Fibroblast of lung (primary cell): ENCODE data around the gene HERC6. TPM values are rescaled to one million over a fixed set of nuclear protein-coding genes. Genes with fewer than 3 reads are reported as not detected.

Source experiments
- DNase-seq, 2 donors: peaks; one replicate each; pipeline versions ENCODE4 v3.0.0 to v3.0.0-alpha.2; 2010; ENCODE audit warnings: low read depth in 2 of 2
- H2AFZ ChIP-seq: 2 replicates; pipeline ENCODE4 v1.5.1; 2012; ENCODE audit warnings: low read length, control low read depth, inconsistent platforms
- H3K27ac ChIP-seq: 2 replicates; pipeline ENCODE4 v1.5.1; 2011; ENCODE audit warnings: low read length, control low read depth; ENCODE audit not compliant: insufficient read depth
- H3K27me3 ChIP-seq: 2 replicates; pipeline ENCODE4 v1.5.1; 2011; ENCODE audit warnings: mild to moderate bottlenecking, low read length; ENCODE audit not compliant: control insufficient read depth, insufficient read depth
- H3K36me3 ChIP-seq: 2 replicates; pipeline ENCODE4 v1.5.1; 2011; ENCODE audit warnings: low read length; ENCODE audit not compliant: control insufficient read depth, insufficient read depth
- H3K4me1 ChIP-seq: 2 replicates; pipeline ENCODE4 v1.5.1; 2011; ENCODE audit warnings: low read length; ENCODE audit not compliant: control insufficient read depth, insufficient read depth; ENCODE audit errors: extremely low read depth
- H3K4me2 ChIP-seq: 2 replicates; pipeline ENCODE4 v1.5.1; 2011; ENCODE audit warnings: low read length, control low read depth; ENCODE audit not compliant: insufficient read depth; ENCODE audit errors: extremely low read depth
- H3K4me3 ChIP-seq, 4 experiments: fragments of 200-600 bp in 1 of 4; sonication (generic) in 1 of 4; replicated peaks in 1 of 4; 2 replicates each; pipeline ENCODE4 v1.5.1; 2011 to 2016; ENCODE audit warnings: low read length in 4 of 4, low read depth in 3 of 4, mild to moderate bottlenecking in 3 of 4, control low read depth in 2 of 4, inconsistent platforms in 1 of 4, mixed read lengths in 1 of 4; ENCODE audit not compliant: insufficient read depth in 1 of 4; ENCODE audit errors: control extremely low read depth in 1 of 4
- H3K79me2 ChIP-seq: 2 replicates; pipeline ENCODE4 v1.5.1; 2012; ENCODE audit warnings: mild to moderate bottlenecking, low read length, inconsistent platforms; ENCODE audit not compliant: control insufficient read depth, insufficient read depth
- H3K9ac ChIP-seq: 2 replicates; pipeline ENCODE4 v1.5.1; 2011; ENCODE audit warnings: mild to moderate bottlenecking, low read length, control low read depth; ENCODE audit not compliant: insufficient read depth
- H3K9me3 ChIP-seq: 2 replicates; pipeline ENCODE4 v1.5.1; 2012; ENCODE audit warnings: low read depth, low read length; ENCODE audit not compliant: control insufficient read depth, insufficient read depth
- H4K20me1 ChIP-seq: 2 replicates; pipeline ENCODE4 v1.5.1; 2011; ENCODE audit warnings: low read length; ENCODE audit not compliant: control insufficient read depth, insufficient read depth; ENCODE audit errors: extremely low read depth
- CTCF ChIP-seq, 2 donors: IDR thresholded peaks in 1 of 2; conservative IDR thresholded peaks in 1 of 2; 1 replicate in 1 of 2; 2 replicates in 1 of 2; pipeline ENCODE4 v1.5.1; 2011 to 2012; ENCODE audit warnings: low read length in 2 of 2, control low read depth in 1 of 2, inconsistent platforms in 1 of 2, low read depth in 1 of 2, mild to moderate bottlenecking in 1 of 2
- EZH2 ChIP-seq: IDR thresholded peaks from 2 replicates; pipeline ENCODE4 v1.5.1; 2012; ENCODE audit warnings: low read length, control low read depth, mild to moderate bottlenecking; ENCODE audit errors: missing control alignments
- polyA plus RNA-seq, 2 donors: library from polyadenylated mRNA; depleted of rRNA in 1 of 2; stranded (reverse) in 1 of 2; unstranded in 1 of 2; fragments of >200 nt; gene quantifications; 2 replicates each; pipeline ENCODE4 v1.2.1, GENCODE V29; 2011 to 2012; ENCODE audit warnings: missing spikeins in 1 of 2
- total RNA-seq: library from RNA; depleted of rRNA; stranded (reverse); fragments of >200 nt; gene quantifications from 2 replicates; pipeline ENCODE4 v1.2.1, GENCODE V29; 2014

The HERC6 gene
- total and polyA plus RNA-seq, 2 donors (not counting 1 experiment from before 2014, with no cell fraction given): 6.3 to 12.9 TPM

DNA sequence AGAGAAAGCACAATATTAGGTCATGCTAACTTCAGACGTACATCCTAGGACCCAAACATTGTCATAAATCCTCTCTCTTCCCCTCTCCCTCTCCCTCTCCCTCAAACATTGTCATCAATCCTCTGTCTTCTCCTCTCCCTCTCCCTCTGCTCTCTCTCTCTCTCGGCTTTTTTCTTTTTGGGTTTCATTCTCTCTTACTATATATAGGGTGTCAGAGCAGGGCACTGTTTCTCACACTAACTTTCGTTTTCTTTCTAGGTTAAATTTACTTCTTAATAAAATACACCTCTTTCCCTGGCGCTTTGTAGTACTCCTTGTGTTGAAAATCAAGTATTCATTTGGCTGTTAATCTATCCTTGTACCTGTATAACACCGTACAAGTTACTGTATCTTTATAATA, 41.2 kb downstream of the HERC6 start:
- H3K4me2 ChIP-seq: no peak overlapping the region
- TF ChIP-seq EZH2: no peak
- no peak for TF ChIP-seq CTCF (conservative IDR thresholded peaks at IDR 0.05 in 1 of 2, IDR thresholded peaks at IDR 0.05 in 1 of 2; ENCODE audit: low read depth in 1 of 2, low read length in 2 of 2)
- no peaks in the 10 kb centered on the region for H3K79me2 ChIP-seq
- H2AFZ ChIP-seq: no peak overlapping the region
- H3K9me3 ChIP-seq: no peaks in the 10 kb centered on the region
- no peaks in the 10 kb centered on the region for H3K36me3 ChIP-seq
- no peaks in the 10 kb centered on the region for H4K20me1 ChIP-seq
- no peaks in the 10 kb centered on the region for H3K4me1 ChIP-seq
- DNase-seq: no peak
- H3K9ac ChIP-seq: no peak overlapping the region
- no peaks in the 10 kb centered on the region for H3K27me3 ChIP-seq
- no peak overlapping the region for H3K4me3 ChIP-seq
- H3K27ac ChIP-seq: no peak overlapping the region

DNA sequence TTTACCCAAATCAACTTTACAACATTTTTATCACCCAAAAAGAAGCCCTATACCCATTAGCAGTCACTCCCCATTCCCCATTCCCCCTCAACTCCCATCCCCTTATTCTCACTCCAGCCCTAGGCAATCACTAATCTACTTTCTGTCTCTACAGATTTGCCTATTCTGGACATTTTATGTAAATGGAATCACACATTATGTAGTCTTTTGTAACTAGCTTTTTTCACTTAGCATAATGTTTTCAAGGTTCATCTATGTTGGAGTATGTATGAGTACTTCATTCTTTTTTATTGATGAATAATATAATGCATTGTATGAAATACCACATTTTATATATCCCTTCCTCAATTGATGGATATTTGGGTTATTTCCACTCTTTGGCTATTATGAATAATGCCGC, 42.2 kb downstream of the HERC6 start:
- no peak overlapping the region for H2AFZ ChIP-seq
- H4K20me1 ChIP-seq: no peaks in the 10 kb centered on the region
- no peaks in the 10 kb centered on the region for H3K27me3 ChIP-seq
- no peaks in the 10 kb centered on the region for H3K79me2 ChIP-seq
- no peaks in the 10 kb centered on the region for H3K4me1 ChIP-seq
- no peak overlapping the region for H3K27ac ChIP-seq
- no peaks in the 10 kb centered on the region for H3K36me3 ChIP-seq
- H3K4me3 ChIP-seq: no peak overlapping the region
- TF ChIP-seq EZH2 (no peak), CTCF (conservative IDR thresholded peaks at IDR 0.05 in 1 of 2, IDR thresholded peaks at IDR 0.05 in 1 of 2; ENCODE audit: low read depth in 1 of 2, low read length in 2 of 2) (no peak)
- no peak for DNase-seq
- no peaks in the 10 kb centered on the region for H3K9me3 ChIP-seq
- H3K9ac ChIP-seq: no peak overlapping the region
- no peak overlapping the region for H3K4me2 ChIP-seq

- H3K4me2 ChIP-seq: no peak overlapping the region
- no peaks in the 10 kb centered on the region for H3K4me1 ChIP-seq
- H3K27ac ChIP-seq: no peak overlapping the region
Measured at GRCh38 chr4:88422403-88422802, 43.8 kb downstream of the HERC6 start.

More at GRCh38 chr4:88422403-88422802, 43.8 kb downstream of the HERC6 start:
- no peak for DNase-seq
- no peak for TF ChIP-seq EZH2
- no peak for TF ChIP-seq CTCF (conservative IDR thresholded peaks at IDR 0.05 in 1 of 2, IDR thresholded peaks at IDR 0.05 in 1 of 2; ENCODE audit: low read depth in 1 of 2, low read length in 2 of 2)
- H3K27me3 ChIP-seq: no peaks in the 10 kb centered on the region
- no peak overlapping the region for H3K9ac ChIP-seq
- H3K36me3 ChIP-seq: no peaks in the 10 kb centered on the region
- H3K79me2 ChIP-seq: no peaks in the 10 kb centered on the region
- H3K4me3 ChIP-seq: no peak overlapping the region
- H4K20me1 ChIP-seq: no peaks in the 10 kb centered on the region
- no peak overlapping the region for H2AFZ ChIP-seq
- H3K9me3 ChIP-seq: no peaks in the 10 kb centered on the region
